Measurements from ENCODE around the gene SH3RF1. TPM values are rescaled to one million over a fixed set of nuclear protein-coding genes. Genes with fewer than 3 reads are reported as not detected.

SH3RF1 gene
- total and polyA plus RNA-seq, 2 experiments from 2014 or later: 7.8 to 12.4 TPM

GRCh38 chr4:169054879-169055278 lies 215.9 kb downstream of the SH3RF1 start (continued):
- no peak for TF ChIP-seq ZNF462 (CRISPR knock-in tag; IDR thresholded peaks at IDR 0.05)
- TF ChIP-seq POLR2AphosphoS5 (IDR thresholded peaks at IDR 0.05; ENCODE audit: low read depth): no peak
- no peak for TF ChIP-seq ETS1 (IDR thresholded peaks at IDR 0.05)
- TF ChIP-seq JUNB (IDR thresholded peaks at IDR 0.05; ENCODE audit: unreplicated experiment): no peak
- no peak for TF ChIP-seq EZH2phosphoT487 (IDR thresholded peaks at IDR 0.05; ENCODE audit: unreplicated experiment)

GRCh38 chr4:169052594-169052945 lies 218.2 kb downstream of the SH3RF1 start:
- ATAC-seq (no peak), DNase-seq (ENCODE audit: low spot score) (no peak)
- no peaks in the 10 kb centered on the region for H3K36me3 ChIP-seq (ENCODE audit: insufficient read depth)
- Mint-ChIP-seq H3K36me3 (ENCODE audit: low read depth) (no peaks in the 10 kb centered on the region), H3K9me3 (no peaks in the 10 kb centered on the region), H3K27me3 (ENCODE audit: insufficient read depth, low read depth, poor library complexity) (peaks cover 2% of the 10 kb centered on the region), H3K27ac (no peak overlapping the region), H3K4me3 (no peak overlapping the region), H3K4me1 (peaks cover 12% of the 10 kb centered on the region)
- no peaks in the 10 kb centered on the region for H3F3A ChIP-seq (replicated peaks; ENCODE audit: low read depth)
- H4K20me1 ChIP-seq (replicated peaks; ENCODE audit: insufficient read depth): no peaks in the 10 kb centered on the region
- H3K4me2 ChIP-seq: no peak overlapping the region
- H3K4me1 ChIP-seq (ENCODE audit: insufficient read depth): peaks cover 8% of the 10 kb centered on the region; the same call in 1 of the 2 replicates
- no peaks in the 10 kb centered on the region for H3K27me3 ChIP-seq (ENCODE audit: insufficient read depth)
- H3K9me2 ChIP-seq (ENCODE audit: insufficient read depth): no peaks in the 10 kb centered on the region
- H3K79me2 ChIP-seq (replicated peaks; ENCODE audit: insufficient read depth): no peaks in the 10 kb centered on the region
- H3K27ac ChIP-seq (ENCODE audit: low read depth): no peak overlapping the region
- 0 out of 2 replicates have a peak overlapping the region, but pooled peaks have one; percentile 32 for H2AFZ ChIP-seq
- no peak overlapping the region for H3K4me3 ChIP-seq
- TF ChIP-seq ZNF462 (CRISPR knock-in tag; IDR thresholded peaks at IDR 0.05): no peak
- TF ChIP-seq POLR2AphosphoS5 (IDR thresholded peaks at IDR 0.05; ENCODE audit: low read depth): no peak

Measured in GM23338 (cell line).